NCI-H446 (cell line): ENCODE data around the gene MBLAC1.

Experiments used
- DNase-seq, 2 experiments: peaks; one replicate each; lab custom pipeline; 2025; lab: John Stamatoyannopoulos, UW

MBLAC1 gene

GRCh38 chr7:100098913-100099312 lies 27.9 kb upstream of the MBLAC1 start:
- no peak for DNase-seq

- no peak for DNase-seq
These were observed 27.3 kb upstream of the MBLAC1 start for GRCh38 chr7:100099452-100099851.

GRCh38 chr7:100100420-100101015 lies 26.2 kb upstream of the MBLAC1 start:
- DNase-seq: peak; percentile 70 to 93

GRCh38 chr7:100101016-100101862 lies 25.5 kb upstream of the MBLAC1 start, which contains the start of the genes AP4M1 and MCM7:
AP4M1 (plus strand) TSS chr7:100101643; CDS start chr7:100101715, 72 bp downstream.
MCM7 (minus strand) TSS chr7:100101397; CDS start chr7:100101294, 103 bp downstream.
- DNase-seq: peak; percentile 93 to 97

- DNase-seq: no peak
These were observed 23.6 kb upstream of the MBLAC1 start for GRCh38 chr7:100102950-100103840.

GRCh38 chr7:100105534-100105933 lies 21.2 kb upstream of the MBLAC1 start:
- DNase-seq: no peak

GRCh38 chr7:100106633-100107032 lies 20.1 kb upstream of the MBLAC1 start:
- DNase-seq: no peak

GRCh38 chr7:100107125-100107737 lies 19.5 kb upstream of the MBLAC1 start:
- DNase-seq: no peak

GRCh38 chr7:100107890-100108289 lies 18.9 kb upstream of the MBLAC1 start:
- DNase-seq: no peak

GRCh38 chr7:100109521-100110163 lies 17.1 kb upstream of the MBLAC1 start:
- no peak for DNase-seq

GRCh38 chr7:100111156-100111555 lies 15.6 kb upstream of the MBLAC1 start:
- DNase-seq: no peak

- no peak for DNase-seq
These were observed 14.9 kb upstream of the MBLAC1 start for GRCh38 chr7:100111914-100112313.

- no peak for DNase-seq
These were observed 11.7 kb upstream of the MBLAC1 start for GRCh38 chr7:100115026-100115425.

GRCh38 chr7:100118388-100119071 lies 8.2 kb upstream of the MBLAC1 start:
- DNase-seq: no peak

GRCh38 chr7:100119072-100119969 lies 7.4 kb upstream of the MBLAC1 start, which contains the start of the genes CNPY4 and TAF6:
CNPY4 (plus strand) TSS chr7:100119634; CDS start chr7:100119745, 111 bp downstream.
TAF6 (minus strand) TSS chr7:100119358; CDS start chr7:100114209, 5,149 bp downstream.
- peak; percentile 90 to 94 for DNase-seq

- DNase-seq: peak; percentile 55 to 70
These were observed 6.6 kb upstream of the MBLAC1 start for GRCh38 chr7:100119970-100120732.

- no peak for DNase-seq
These were observed 6.1 kb upstream of the MBLAC1 start for GRCh38 chr7:100120733-100121036.

GRCh38 chr7:100122067-100122466 lies 4.7 kb upstream of the MBLAC1 start:
- no peak for DNase-seq

- no peak for DNase-seq
These were observed 4.2 kb upstream of the MBLAC1 start for GRCh38 chr7:100122568-100122967.
